Skeletal muscle satellite cell (primary cell): ENCODE measurements around the gene FAM193A.

Experiments
- H3K27me3 ChIP-seq: 2 replicates; pipeline ENCODE4 v1.7.0; 2013; ENCODE audit warnings: low read length; ENCODE audit not compliant: control insufficient read depth, insufficient read depth
- H3K36me3 ChIP-seq: 2 replicates; pipeline ENCODE4 v1.7.0; 2013; ENCODE audit warnings: mild to moderate bottlenecking, control low read depth, low read length; ENCODE audit not compliant: insufficient read depth
- H3K4me1 ChIP-seq: 2 replicates; pipeline ENCODE4 v1.7.0; 2013; ENCODE audit warnings: low read length; ENCODE audit not compliant: control insufficient read depth, insufficient read depth
- H3K4me2 ChIP-seq: 2 replicates; pipeline ENCODE4 v1.7.0; 2013; ENCODE audit warnings: mild to moderate bottlenecking, low read length
- H3K4me3 ChIP-seq: 2 replicates; pipeline ENCODE4 v1.7.0; 2013; ENCODE audit warnings: low read length
- H3K9ac ChIP-seq: 2 replicates; pipeline ENCODE4 v1.7.0; 2013; ENCODE audit warnings: mild to moderate bottlenecking, low read depth, low read length, moderate library complexity
- H3K9me3 ChIP-seq: replicated peaks from 2 replicates; pipeline ENCODE4 v1.7.0; 2013; ENCODE audit warnings: mild to moderate bottlenecking, control low read depth, low read length

Gene FAM193A

DNA sequence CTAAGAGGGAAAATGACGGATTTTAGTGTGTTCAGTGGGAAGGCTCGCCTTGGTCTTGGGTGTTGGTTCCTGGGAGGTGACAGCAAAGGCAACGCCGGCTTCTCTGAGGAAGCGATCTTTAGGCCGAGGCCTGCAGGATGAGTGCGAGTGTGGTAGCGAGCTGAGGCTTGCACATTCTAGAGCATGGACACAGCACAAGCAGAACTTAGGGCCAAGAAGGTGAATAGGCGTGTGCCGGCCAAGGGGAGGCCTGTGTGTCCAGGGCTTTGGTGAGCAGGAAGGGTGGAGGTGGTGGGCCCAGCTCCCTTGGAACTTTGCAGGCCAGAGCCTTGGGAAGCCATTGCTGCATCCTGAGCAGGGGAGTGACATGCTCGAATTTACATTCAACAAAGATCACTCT lies 151.8 kb downstream of the FAM193A start:
- peaks cover 74% of the 10 kb centered on the region for H3K36me3 ChIP-seq
- H3K4me3 ChIP-seq: no peak overlapping the region
- H3K4me1 ChIP-seq: peaks cover 9% of the 10 kb centered on the region
- no peak overlapping the region for H3K4me2 ChIP-seq
- no peak overlapping the region for H3K9ac ChIP-seq
- no peaks in the 10 kb centered on the region for H3K27me3 ChIP-seq
- no peaks in the 10 kb centered on the region for H3K9me3 ChIP-seq

DNA sequence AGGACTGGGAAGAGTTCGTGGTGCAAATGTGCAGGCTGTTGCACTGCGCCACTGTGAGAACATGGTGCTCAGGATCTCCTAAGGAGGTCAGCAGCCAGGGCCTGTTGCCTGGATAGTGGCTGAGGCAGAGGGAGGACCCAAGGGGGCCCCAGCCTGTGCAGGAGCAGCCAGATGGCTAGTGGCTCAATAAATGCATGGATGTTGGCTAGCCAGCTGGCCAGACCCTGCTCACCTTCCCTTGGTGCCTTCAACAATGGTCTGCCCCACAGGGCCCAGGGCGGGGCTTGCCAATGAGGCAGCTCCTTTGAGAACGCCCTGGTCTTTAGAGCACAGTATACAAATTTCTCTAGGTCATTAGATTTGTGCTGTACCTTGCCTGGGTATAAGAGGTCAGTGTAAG lies 152.2 kb downstream of the FAM193A start:
- peaks cover 78% of the 10 kb centered on the region for H3K36me3 ChIP-seq
- no peaks in the 10 kb centered on the region for H3K9me3 ChIP-seq
- H3K4me3 ChIP-seq: no peak overlapping the region
- no peak overlapping the region for H3K9ac ChIP-seq
- H3K4me2 ChIP-seq: no peak overlapping the region
- peaks cover 9% of the 10 kb centered on the region for H3K4me1 ChIP-seq
- no peaks in the 10 kb centered on the region for H3K27me3 ChIP-seq

GRCh38 chr4:2689114-2689513 lies 152.7 kb downstream of the FAM193A start:
- Histone ChIP-seq H3K9ac (no peak overlapping the region), H3K9me3 (no peaks in the 10 kb centered on the region), H3K36me3 (peaks cover 77% of the 10 kb centered on the region), H3K4me1 (peaks cover 9% of the 10 kb centered on the region), H3K27me3 (no peaks in the 10 kb centered on the region), H3K4me3 (no peak overlapping the region), H3K4me2 (no peak overlapping the region)

- H3K4me1 ChIP-seq: peaks cover 9% of the 10 kb centered on the region
- no peak overlapping the region for H3K9ac ChIP-seq
- H3K9me3 ChIP-seq: no peaks in the 10 kb centered on the region
- no peak overlapping the region for H3K4me2 ChIP-seq
- no peaks in the 10 kb centered on the region for H3K27me3 ChIP-seq
- no peak overlapping the region for H3K4me3 ChIP-seq
- peaks cover 74% of the 10 kb centered on the region for H3K36me3 ChIP-seq
Measured at GRCh38 chr4:2689825-2690700, 153.6 kb downstream of the FAM193A start.

- Histone ChIP-seq H3K9ac (no peak overlapping the region), H3K9me3 (no peaks in the 10 kb centered on the region), H3K36me3 (peaks cover 74% of the 10 kb centered on the region), H3K4me1 (no peaks in the 10 kb centered on the region), H3K4me3 (no peak overlapping the region), H3K4me2 (no peak overlapping the region), H3K27me3 (no peaks in the 10 kb centered on the region)
Measured at GRCh38 chr4:2691313-2691712, 154.9 kb downstream of the FAM193A start.

DNA sequence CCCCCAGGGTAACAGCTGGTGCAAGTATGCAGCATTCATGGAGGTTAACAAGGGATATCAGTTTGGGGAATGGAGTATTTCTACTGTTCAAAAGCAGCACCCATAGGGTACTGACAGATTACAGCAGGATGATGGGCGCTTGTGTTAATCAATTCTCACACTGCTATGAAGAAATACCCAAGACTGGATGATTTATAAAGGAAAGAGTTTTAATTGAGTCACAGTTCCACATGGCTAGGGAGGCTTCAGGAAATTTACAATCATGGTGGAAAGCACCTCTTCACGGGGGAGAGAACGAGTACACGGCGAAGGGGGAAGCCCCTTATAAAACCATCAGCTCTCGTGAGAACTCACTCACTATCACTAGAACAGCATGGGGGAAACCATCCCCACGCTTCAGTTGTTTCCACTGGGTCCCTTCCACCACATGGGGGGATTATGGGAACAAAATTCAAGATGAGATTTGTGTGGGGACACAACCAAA lies 155.5 kb downstream of the FAM193A start:
- Histone ChIP-seq H3K9ac (no peak overlapping the region), H3K36me3 (peaks cover 76% of the 10 kb centered on the region), H3K4me3 (no peak overlapping the region), H3K4me1 (no peaks in the 10 kb centered on the region), H3K27me3 (no peaks in the 10 kb centered on the region), H3K4me2 (no peak overlapping the region), H3K9me3 (no peaks in the 10 kb centered on the region)

DNA sequence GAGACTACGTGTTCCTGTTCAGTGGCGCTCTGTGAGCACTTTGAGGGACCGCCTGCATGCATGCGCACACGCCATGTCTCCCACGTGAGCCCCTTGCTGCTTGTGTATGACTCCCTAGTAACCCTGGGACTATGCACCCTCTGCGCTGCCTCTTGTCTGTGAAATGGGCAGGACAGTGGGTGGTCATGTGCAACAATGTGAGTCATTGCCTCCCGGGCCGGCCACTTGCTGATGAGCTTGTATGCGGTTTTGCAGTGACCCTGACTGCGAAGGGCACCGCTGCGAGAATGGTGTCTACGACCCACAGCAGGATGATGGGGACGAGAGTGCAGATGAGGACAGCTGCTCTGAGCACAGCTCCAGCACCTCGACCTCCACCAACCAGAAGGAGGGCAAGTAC lies 158.2 kb downstream of the FAM193A start:
- Histone ChIP-seq H3K9me3 (no peaks in the 10 kb centered on the region), H3K4me1 (no peaks in the 10 kb centered on the region), H3K4me2 (no peak overlapping the region), H3K36me3 (peaks cover 81% of the 10 kb centered on the region), H3K4me3 (no peak overlapping the region), H3K9ac (no peak overlapping the region), H3K27me3 (no peaks in the 10 kb centered on the region)

DNA sequence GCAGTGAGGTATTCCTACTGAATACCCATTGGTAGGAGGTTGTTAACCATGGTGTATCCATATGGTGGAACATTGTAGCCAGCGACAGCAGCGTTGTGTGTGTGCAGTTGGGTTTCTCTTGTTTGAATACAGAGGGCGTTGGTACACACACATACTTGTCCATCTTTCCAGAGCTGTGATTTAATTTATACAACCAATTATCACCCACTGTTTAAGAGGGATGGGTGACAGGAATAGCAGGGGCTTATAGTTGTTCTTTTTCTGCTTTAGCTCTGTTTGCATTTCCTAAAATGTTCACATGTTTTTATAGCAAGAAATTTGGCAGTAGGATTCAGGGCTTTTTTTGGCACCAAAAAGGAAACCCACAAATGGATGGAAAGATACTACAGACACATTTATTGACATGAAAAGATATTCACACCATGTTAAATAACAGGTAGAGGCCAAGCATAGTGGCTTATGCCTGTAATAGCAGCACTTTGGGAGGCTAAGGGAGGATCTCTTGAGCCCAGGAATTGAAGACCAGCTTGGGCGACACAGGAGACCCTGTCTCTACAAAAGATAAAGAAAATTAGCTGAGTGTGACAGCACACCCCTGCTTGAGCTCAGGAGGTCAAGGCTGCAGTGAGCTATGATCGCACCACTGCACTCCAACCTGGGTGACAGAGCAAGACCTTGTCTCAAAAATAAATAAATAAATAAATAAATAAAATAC lies 159.1 kb downstream of the FAM193A start:
- Histone ChIP-seq H3K4me1 (no peaks in the 10 kb centered on the region), H3K36me3 (peaks cover 81% of the 10 kb centered on the region), H3K9ac (no peak overlapping the region), H3K9me3 (no peaks in the 10 kb centered on the region), H3K4me3 (no peak overlapping the region), H3K27me3 (no peaks in the 10 kb centered on the region), H3K4me2 (no peak overlapping the region)

DNA sequence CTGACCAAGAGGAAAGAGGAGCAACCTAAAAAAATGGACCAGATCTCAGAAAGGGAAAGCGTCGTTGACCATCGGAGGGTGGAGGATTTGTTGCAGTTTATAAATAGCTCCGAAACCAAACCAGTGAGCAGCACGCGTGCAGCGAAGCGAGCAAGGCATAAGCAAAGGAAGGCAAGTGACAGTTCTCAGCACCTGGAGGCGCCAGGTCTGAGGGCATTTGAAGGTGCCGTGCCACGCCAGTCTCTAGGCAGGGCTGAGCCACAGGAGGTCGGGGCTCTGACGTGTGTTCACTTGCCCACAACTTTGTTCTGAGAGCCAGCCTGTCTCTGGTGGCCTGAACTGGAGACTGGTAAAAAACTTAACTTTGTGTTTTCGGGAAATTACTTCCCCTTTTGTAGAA lies 160.0 kb downstream of the FAM193A start:
- Histone ChIP-seq H3K4me3 (no peak overlapping the region), H3K4me2 (no peak overlapping the region), H3K9ac (no peak overlapping the region), H3K27me3 (no peaks in the 10 kb centered on the region), H3K4me1 (no peaks in the 10 kb centered on the region), H3K9me3 (no peaks in the 10 kb centered on the region), H3K36me3 (peaks cover 79% of the 10 kb centered on the region)

DNA sequence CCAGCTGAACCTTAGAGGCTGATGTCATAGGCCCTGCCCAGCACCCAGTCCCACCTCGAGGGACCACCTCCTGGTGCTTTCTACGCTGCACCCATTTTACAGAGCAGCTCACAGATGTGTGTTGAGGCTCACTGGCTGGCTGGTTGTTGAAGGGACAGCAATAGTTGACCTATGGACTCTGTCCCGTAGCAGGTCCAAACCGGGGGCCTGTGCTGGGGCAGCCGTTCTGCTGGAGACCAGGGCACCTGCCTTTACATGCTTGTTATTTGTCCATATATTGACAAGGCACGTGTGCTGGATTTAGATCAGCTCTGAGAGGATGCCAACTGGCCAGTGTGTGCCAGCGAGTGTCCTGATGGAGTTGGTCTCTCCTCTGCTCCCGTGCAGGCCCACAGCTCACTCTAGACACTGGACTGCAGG lies 161.6 kb downstream of the FAM193A start:
- Histone ChIP-seq H3K4me1 (no peaks in the 10 kb centered on the region), H3K4me3 (no peak overlapping the region), H3K9ac (no peak overlapping the region), H3K36me3 (peaks cover 83% of the 10 kb centered on the region), H3K4me2 (no peak overlapping the region), H3K9me3 (no peaks in the 10 kb centered on the region), H3K27me3 (no peaks in the 10 kb centered on the region)

DNA sequence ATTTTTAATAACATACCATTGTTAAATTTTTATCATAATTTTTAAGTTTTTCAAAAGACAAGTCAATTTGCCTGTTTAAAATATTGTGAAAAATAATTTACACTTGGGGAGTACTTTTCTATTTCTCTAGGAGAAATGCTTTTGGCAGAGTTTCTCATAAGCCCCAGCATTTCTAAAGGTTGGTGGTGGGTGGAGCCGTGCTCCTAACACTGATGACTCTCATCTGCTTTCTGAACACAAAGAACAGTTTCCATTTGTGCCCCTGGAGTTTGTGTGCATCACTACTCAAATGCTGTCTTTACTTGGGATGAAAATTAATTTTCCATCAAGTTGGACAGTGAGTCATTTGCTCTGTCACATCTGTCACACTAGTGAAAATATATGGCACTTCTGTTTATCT lies 162.1 kb downstream of the FAM193A start:
- Histone ChIP-seq H3K4me2 (no peak overlapping the region), H3K9me3 (no peaks in the 10 kb centered on the region), H3K4me3 (no peak overlapping the region), H3K36me3 (peaks cover 84% of the 10 kb centered on the region), H3K4me1 (no peaks in the 10 kb centered on the region), H3K9ac (no peak overlapping the region), H3K27me3 (no peaks in the 10 kb centered on the region)
